ENCODE data around the gene RELT.

RELT gene

DNA sequence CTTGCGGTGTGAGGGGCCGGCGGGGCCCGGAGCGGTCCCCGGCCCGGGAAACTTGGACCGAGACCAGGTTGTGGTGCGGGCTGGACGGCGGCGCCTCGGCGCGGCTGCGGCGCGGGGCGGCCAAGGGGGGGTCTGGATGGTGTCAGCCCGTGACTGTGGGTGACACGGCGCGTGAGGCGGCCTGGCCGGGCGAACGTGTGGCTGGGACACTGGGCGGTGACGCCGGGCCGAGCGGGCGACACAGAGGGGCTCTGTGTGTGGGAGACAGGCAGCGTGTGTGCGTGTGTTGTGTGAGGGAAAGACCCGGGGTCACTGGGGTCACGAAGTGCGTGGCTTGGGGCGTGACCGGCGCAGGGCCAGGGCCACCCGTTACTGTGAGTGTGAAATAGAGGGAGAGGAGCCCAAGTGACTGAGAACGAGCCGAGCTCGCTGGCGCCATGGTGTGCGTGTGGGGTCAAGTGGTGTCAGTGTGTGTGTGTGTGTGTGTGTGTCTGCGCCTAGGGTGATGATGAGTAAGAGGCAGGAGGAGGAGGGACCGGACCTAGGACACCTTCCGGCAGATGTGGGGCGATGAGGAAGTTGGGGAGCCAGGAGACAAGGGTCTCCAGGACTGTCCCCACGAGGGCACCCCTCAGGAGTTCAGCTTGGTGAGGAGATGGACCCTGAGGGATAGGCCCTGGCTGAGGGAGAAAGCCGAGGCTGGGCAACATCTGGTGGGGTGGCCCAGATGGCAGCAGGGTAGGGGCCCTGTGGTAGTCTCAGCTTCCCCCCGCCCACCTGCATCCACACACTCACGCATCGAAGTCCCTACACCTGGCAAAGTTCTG lies 817 bp downstream of the RELT start:
- peak; percentile 71 for DNase-seq (ENCODE audit: low read depth)

DNA sequence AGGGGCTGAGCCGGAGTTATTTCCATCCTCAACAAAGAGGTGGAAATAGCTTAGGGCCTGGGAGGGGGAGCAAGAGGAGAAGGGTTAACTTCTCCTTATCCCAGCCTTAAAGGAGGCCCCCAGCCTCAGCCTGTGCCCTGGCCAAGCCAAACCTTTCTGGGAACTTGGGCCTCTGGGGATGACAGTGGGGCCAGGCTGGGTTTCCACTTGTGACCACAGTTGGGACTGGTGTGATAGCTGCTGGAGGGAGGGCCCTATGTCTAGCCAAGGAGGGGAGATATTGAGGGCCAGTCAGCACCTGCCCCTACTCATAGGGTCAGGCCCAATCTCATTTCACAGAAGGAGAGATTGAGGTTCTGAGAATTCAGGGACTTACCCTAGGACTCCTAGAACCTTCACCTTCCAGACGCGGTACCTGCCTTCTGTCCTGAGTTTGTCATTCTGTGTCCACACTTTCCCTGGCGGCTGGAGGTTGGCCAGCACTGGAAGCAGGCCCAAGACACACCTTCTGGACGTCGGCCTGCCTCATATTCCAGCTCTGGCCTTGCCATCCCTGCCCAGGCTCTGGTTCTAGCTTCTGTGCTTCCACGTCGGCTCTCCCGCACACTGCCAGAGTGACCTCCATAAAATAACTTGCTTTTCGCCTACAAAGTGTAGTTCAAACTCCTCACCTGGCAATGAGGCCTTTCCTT lies 3.1 kb downstream of the RELT start:
- DNase-seq (ENCODE audit: low read depth): no peak

DNA sequence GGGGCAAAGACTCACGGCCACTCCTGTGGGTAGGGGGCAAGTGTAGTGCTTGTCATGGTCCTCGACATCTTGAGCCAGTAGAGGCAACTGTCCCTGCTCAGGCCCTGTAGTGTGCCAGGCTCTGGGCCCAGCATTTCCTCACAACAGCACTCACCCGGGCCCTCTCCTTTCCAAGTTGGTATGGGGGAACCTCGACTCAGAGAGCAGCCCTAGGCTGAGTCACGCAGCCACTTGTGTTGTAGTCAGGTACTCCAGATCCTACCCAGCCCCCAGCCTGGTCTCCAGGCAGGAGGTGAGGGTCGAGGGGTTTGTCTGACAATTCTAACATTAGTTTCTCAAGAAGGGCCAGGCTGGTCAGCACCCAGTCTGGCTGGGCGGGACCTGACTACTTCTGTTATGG lies 4.1 kb downstream of the RELT start:
- no peak for DNase-seq (ENCODE audit: low read depth)

DNA sequence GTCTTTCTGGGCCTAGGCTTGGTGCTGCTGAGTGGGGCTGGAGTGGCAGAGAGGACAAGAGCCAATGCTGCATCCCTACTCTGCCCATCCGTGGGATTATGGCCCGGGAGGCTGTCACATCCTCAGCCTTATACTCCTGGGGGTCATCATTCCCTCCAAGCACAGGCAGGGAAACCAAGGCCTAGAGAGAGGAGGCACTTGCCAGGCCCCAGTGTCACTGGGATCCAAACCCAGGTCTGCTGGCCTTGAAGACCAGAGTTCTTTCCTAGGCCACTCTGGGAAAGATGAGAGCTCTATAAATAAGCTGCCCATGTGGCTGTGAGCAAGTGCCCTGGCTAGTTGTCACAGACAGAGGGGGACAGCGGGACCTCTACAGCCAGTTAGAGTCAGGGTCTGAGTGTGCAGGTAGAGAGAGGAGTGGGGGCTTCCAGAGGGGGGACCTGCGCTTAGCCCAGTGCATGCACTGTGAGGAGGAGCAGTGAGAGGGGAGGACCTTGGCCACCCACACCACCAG lies 4.8 kb downstream of the RELT start:
- no peak for DNase-seq (ENCODE audit: low read depth)

DNA sequence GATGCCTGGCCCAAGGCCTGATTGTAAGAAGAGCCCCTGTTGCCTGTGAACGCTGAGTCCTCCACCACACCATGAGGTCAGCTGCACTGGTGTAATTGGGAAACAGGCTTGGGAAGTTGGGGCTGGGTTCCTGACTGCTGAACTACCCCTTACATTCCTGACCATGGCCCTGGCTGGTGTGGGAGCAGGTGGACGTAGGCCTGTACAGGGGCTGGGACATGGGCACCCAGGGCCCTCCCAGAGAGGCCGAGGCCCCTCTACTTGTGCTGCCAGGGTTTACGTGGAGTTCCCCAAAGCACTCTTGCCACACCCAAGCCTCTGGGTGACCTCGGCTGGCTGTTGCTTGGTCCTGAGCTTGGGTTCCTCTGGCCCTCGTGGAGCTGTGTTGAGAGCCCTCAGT lies 5.4 kb downstream of the RELT start:
- no peak for DNase-seq (ENCODE audit: low read depth)

DNA sequence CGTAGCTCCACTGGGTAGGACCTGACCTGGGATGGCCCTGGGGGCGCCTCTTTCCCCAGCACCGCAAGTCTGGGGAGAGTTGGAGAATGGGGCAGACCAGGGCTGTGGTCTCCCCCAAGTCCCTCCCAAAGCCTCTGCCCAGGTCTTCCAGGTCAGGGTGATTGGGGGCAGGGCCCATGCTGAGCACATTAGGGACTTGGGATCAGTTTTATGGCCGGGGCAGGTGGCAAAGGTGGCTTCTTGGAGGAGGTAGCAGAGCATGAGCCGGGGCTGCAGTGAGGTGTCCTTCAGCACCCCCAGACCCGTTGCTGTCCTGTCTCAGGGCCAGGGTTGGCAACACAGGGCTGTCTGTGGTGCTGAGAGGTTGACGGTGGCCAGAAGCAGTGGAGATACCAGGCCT lies 6.0 kb downstream of the RELT start:
- DNase-seq (ENCODE audit: low read depth): no peak

DNA sequence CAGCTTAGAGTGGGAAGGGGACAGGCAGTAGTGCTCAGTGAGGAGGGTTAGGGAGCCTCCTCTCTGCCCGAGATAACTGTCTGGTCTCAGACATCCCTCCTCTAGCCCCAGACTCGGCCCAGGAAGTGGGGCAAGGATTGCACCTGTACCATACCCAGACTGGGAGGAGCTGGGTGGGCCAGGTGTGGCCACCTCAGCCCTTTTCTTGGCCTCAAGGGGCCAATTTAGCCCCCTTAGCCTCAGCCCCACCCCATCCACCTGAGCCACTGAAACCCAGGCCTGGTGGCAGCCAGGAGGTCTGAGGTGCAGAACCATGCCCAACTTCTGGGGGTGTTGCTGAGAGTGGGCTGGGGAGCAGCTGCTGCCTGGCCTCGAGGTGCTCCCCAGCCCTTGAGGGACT lies 6.5 kb downstream of the RELT start:
- DNase-seq (ENCODE audit: low read depth): no peak

DNA sequence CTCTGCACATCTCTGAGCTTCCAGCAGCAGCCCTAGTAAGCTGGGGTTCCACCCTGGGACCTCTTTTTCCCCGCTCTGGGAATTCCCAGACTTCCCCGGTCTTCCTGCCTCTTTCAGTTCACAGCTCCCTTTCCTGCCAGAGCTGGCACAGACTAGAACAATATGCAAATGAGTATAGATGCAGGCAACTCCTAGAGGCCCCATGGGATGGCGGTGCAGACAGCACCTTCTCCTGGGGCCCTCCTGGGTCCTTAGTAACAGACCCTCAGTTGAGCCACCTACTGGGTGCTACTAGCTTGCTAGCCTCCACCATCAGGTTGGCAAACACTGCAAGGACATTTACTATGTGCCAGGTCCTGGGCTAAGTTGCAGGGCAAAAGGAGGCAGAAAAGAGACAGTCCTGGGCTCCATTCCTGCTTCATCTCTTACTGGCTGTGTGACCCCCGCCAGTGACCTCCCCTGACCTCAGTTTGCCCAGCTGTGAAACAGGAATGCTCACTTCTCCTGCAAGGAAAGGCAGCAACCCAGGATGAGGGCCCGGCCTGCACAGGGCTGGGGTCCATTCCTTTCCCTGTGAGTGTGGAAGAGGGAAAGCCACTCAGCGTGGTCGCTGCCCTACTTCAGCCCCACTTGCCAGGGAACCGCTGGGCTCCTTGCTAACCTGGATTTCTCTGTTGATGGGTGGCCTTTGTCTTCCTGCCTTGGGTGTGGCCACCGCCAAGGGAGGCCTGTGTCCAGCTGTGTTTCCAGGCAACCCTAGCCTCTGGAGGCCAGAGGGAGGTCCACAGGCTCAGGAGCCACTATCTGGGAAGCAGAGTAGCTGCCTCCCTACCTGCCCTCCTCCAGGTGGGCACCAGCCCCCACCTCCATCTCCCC lies 7.3 kb downstream of the RELT start:
- no peak for DNase-seq (ENCODE audit: low read depth)

DNA sequence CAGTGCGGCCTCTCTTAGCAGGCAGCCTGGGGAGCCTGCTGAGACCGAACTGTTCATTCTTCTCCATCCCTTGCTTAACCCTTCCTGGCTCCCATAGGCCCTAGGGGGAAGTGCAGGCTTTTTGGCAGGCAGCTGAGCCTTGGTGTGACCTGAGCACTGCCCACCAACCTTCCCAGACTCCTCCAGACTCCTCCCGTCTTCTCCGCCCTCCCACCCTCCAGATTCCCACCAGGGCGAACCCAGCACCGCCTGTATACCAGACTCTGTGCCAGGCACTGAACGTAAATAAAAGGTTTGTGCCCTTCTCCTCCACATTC lies 7.9 kb downstream of the RELT start:
- no peak for DNase-seq (ENCODE audit: low read depth)

DNA sequence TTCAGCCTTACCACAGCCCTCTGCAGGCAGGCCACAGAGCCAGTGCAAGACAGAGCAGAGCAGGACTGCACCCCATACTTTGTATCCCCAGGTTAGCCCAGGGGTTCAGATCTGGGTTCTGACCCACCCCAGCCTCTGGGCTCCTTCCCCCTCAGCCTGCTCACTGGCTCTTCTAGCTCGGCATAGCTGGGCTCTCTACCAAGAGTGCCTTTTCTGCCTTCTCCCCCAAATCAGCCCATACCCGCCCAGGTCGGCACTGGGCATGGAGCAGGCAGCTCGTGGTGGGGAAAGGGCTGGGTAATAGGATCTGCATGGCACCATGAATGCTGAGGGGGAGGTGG lies 8.3 kb downstream of the RELT start:
- DNase-seq (ENCODE audit: low read depth): no peak

DNA sequence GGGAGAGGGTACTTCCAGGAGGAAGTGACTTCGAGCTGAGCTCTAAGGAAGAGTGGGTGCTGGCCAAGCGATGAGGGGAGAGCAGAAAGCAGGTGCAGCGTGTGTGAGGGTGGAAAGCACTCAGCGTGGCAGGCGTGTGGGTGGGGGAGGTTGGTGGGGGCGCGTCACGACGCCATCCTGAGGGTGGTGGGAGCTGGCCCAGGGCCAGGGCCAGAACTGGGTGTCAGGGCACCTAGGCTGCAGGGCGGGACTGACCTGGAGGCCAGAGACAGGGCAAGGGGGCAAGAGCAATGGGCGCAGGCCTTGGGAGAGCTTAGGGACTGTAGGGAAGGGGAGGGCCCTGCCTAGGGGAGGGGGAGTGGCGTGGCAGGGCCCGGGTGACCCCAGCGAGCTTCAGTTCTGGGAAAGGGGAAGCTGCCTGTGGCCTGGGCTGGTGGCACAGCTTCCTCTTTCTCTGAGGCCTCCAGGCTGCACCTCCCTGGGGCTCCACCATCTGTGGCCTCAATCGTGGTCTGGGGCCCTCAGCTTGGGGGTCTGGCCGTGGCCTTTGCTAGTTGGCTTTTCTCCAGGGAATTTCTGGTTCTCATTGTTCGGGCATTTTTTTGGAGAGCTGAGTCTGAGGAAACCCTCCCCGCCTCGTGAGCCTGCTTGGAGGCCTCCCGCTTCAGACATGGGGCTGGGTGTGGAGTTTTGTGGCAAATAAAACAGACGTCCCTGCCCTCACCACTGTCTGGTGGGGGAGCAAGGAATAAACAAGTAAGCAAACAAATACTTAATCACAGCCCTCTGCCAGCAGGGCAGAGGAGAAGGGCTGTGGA lies 8.9 kb downstream of the RELT start:
- DNase-seq (ENCODE audit: low read depth): no peak

DNA sequence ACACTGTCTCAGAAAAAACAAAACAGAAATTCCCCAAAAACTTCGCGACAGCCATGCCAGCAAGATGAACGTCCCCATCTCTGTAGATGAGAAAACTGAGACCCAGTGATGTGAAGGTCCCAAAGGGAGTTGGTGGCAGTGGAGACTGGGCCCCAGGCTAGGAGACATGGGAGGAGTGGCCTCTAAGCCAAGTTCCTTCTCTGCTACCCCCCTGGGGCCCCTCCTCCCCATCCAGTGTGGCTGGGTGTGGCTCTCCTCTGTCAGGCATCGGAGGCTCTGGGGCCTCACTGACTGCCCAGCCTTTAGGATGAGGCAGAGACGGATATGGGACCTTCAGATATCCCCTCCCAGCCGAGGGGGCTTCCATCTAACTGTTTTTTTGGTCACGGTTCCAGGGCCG lies 9.8 kb downstream of the RELT start:
- DNase-seq (ENCODE audit: low read depth): no peak

DNA sequence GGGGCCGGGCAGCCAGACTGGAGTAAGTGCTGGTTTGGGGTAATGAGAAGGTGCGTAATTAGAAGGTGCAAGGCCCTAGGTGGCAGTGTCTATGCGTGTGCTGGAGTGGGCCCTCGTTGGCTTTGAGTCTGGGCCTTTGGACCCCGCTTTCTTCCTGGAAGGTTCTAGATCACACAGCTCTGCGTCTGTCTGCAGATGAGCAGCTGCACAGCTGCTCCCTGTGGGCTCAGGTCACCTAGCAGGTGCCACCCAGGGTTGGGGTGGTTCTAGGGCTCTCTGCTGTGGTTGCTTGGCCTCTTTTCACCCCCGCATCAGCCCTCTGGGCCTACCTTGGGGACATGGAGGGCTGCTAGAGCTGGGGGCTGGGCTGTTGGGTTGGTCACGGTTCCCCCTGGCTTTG lies 10.3 kb downstream of the RELT start:
- no peak for DNase-seq (ENCODE audit: low read depth)

DNA sequence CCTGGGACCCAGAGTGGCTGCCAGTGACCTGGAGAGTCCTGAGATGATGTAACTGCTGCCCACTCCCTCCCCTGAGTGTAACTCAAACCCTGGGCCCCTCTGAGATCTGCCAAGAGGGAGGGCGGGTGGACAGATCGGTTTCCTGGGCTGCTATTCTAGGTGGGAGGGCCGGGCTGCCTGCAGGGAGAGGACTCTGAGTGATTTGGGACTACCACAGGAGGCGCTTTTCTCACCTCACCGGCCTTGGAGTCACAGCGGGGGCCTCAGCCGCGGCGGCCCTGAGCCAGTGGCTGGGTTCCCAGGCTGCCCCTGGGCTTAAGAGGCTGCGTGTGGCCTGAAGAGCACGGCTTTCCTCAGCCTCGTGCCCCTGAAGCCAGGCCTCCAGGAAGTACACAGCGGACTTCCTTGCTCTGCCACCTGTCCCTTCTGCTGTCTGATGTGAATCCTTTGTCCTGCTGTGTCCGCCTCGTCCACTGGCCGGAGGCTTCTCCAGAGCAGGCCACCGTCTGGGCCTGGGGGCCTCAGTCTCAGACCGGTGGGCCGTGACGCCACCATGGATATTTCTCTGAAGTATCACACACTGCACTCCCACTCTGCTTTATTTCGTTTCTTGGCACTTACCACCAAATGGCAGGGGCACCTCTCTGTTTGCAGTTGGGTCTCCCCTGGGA lies 11.5 kb downstream of the RELT start:
- no peak for DNase-seq (ENCODE audit: low read depth)

DNA sequence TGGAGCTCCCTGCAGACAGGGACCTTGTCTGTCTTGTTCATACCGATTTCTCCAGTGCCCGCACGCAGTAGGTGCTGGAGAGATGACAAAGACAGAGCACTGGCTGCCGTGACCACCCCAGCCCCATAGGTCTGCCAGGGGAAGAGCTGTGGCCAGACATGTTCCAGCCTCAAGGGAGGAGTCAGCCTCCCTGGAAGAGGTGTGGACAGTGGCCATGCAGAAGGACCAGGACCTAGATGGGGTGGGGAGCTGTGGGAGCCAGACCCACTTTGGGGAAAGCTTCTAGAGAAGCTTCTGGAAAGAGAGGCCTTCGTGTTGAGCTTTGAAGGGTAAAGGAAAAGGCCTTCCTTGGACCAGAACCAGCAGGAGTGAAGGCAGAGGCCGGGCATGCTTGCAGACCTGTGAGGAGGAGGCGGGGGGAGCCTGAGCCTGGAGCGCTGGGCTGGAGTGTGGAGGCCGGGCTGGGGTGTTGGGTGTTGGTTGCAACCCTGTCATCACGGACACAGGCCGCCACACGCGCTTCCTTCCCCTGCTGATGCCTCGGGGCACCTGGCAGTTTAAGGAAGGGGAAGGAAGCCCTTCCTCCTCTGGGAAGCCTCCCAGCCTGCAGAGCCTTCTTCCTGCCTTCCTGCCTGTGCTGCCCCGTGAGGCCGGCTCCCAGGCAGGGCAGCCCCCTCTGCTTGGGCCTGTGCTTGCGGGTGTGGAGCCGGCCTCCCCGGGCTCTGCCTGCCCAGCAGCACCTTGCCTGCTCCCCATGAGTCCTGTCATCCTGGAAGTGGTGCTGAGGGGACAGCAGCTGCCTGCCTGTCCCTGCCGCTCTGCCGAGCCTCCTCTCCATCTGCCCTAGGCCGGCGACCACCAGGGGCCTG lies 12.3 kb downstream of the RELT start:
- DNase-seq (ENCODE audit: low read depth): no peak

DNA sequence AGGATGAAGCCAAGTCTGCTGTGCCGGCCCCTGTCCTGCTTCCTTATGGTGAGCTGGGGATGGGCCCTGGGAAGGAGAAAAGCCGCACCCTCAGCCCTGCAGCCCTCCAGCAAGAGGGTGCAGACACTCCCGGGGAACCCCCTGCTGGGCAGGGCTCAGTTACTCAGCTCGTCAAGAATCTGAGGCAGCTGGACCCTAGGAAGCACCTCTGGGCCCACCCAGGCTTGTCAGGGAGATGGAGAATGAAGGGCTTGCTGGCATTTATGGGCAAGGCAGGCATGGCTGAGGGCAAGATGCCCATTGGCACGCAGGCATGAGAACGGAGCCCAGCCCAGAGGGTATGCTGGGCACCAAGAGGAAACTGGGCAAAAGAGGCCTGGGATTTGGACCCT lies 12.9 kb downstream of the RELT start:
- no peak for DNase-seq (ENCODE audit: low read depth)

DNA sequence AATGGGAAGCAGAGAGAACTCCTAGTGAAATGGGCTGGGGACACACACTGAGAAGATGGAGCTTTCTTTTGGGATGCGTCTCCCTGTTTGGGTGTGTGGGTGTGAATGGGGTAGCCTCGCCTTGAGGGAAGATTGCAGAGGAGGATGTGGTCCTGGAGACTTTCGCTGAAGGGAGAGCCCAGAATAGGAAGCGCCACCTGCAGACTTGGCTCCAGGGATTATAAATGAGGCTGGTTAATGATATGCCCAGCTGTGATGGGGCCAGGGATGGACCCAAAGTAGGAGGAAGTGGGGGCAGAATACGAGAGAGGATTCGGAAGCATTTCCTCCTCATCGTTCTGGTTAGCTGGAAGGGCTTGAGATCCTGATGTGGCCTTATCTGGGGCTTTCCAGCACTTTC lies 13.7 kb downstream of the RELT start:
- DNase-seq (ENCODE audit: low read depth): no peak

DNA sequence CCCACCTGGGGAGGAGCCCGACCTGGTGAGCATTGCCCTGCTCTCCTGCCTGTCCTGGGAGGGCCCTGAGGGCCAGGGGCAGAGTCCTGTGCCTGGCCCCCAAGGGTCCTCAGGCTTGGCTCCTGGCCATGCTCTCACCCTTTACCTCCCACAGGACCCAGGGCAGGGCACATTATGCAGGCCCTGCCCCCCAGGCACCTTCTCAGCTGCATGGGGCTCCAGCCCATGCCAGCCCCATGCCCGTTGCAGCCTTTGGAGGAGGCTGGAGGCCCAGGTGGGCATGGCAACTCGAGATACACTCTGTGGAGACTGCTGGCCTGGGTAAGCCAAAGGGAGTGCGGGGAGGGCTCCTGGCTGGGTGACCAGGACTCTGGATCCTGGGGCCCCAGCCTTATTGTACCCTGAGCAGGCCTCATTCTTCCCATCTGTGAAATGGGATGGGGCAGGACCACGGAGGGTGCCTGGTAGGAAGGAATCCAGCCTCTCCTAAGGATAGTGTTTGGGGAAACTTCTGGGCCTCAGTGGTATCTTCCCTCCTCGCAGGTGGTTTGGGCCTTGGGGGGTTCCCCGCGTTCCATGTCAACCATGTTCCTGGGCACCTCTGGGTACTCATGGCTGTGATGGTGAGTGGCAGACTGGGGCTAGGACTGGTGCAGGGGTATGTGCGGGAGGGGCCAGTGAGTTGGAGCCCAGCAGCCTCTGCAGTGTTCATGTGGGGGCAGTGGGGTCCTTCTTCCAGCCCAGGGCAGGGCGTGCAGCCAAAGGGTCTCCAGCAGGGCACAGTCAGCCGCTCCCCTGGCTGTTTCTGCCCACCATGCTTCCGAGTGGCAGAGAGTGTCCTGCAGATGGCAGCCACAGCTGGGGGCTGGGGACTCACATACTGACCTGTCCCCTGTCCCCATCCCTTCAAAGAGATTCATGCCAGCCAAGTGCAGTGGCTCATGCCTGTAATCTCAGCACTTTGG lies 14.7 kb downstream of the RELT start:
- DNase-seq (ENCODE audit: low read depth): no peak

DNA sequence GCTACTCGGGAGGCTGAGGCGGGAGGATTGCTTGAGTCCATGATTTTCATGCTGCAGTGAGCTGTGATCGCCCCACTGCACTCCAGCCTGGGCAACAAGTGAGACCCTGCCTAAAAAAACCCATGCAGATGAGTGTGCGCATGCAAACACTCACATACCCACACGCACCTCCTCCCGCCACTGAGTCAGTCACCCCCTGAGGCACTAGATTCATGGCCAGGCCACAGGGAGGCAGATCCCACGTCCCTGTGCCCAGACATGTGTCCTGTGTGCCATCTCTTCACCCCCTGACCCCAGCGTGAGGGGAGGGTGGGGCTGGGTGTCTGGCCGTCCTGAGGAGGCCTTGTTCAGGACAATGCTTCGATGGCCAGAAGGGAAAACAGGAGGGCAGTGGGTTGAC lies 15.5 kb downstream of the RELT start:
- DNase-seq (ENCODE audit: low read depth): no peak
